ENCODE results near the gene DPP6. TPM values are rescaled to one million over a fixed set of nuclear protein-coding genes. Genes with fewer than 3 reads are reported as not detected.

Gene DPP6
- total and polyA plus RNA-seq, 9 of the 15 experiments (the other 6 are each of a cell fraction or from before 2014, with no cell fraction given), result not detected

GRCh38 chr7:154746571-154747360 is 694.6 kb downstream of the DPP6 start:
- FAIRE-seq, result no peak
- Histone ChIP-seq H3K4me1 (replicated peaks in 1 of 2; ENCODE audit: control insufficient read depth in 2 of 2, insufficient read depth in 2 of 2, low read length in 2 of 2) (no peaks in the 10 kb centered on the region), H2AFZ (ENCODE audit: low read depth, low read length) (no peak overlapping the region), H3K79me2 (ENCODE audit: control insufficient read depth, insufficient read depth, low read length) (no peaks in the 10 kb centered on the region), H3K4me3 (no peak overlapping the region), H3K4me2 (ENCODE audit: insufficient read depth, low read length) (no peak overlapping the region), H3K9me3 (replicated peaks; ENCODE audit: control insufficient read depth, insufficient read depth, low read depth, low read length) (no peaks in the 10 kb centered on the region), H3K9me1 (ENCODE audit: control insufficient read depth, insufficient read depth, low read length) (no peaks in the 10 kb centered on the region), H3K9ac (ENCODE audit: insufficient read depth in 1 of 2, low read depth in 2 of 2, low read length in 2 of 2) (no peak overlapping the region), H3K27ac (ENCODE audit: extremely low read depth, low read depth, low read length) (no peak overlapping the region), H4K20me1 (replicated peaks; ENCODE audit: control insufficient read depth, insufficient read depth, low read length) (peaks cover 11% of the 10 kb centered on the region; the same call in 1 of the 2 replicates), H3K27me3 (ENCODE audit: control insufficient read depth in 2 of 2, insufficient read depth in 2 of 2, low read length in 2 of 2) (peaks cover 43 to 70% of the 10 kb centered on the region in 2 experiments), H3K36me3 (ENCODE audit: control insufficient read depth, insufficient read depth, low read length) (no peaks in the 10 kb centered on the region)
- intact Hi-C loops (cut with micrococcal nuclease), result no loop called here
- ATAC-seq, result no peak
- no peak for DNase-seq (ENCODE audit: extremely low read depth in 1 of 4, low spot score in 3 of 4)
- WGBS (ENCODE audit: insufficient coverage, low coverage, missing lambda C conversion rate), result 0% methylated on average over 5 of the region's 5 CpGs
- TF ChIP-seq SRF (CRISPR knock-in tag; IDR thresholded peaks at IDR 0.05), result no peak
- no TSS peak for BruUV-seq (replicated peaks)
- ChIA-PET CTCF (ENCODE audit: low intra/inter-chr PET ratio) (no interaction called here), POLR2A (no interaction called here)
- in situ Hi-C loops (cut with MboI), result no loop called here

GRCh38 chr7:154748089-154748786 is 696.0 kb downstream of the DPP6 start:
- FAIRE-seq (no peak), DNase-seq (ENCODE audit: extremely low read depth in 1 of 4, low spot score in 3 of 4) (no peak), ATAC-seq (no peak)
- no peaks in the 10 kb centered on the region for H3K9me3 ChIP-seq (replicated peaks; ENCODE audit: control insufficient read depth, insufficient read depth, low read depth, low read length)
- no peaks in the 10 kb centered on the region for H3K4me1 ChIP-seq (replicated peaks in 1 of 2; ENCODE audit: control insufficient read depth in 2 of 2, insufficient read depth in 2 of 2, low read length in 2 of 2)
- ChIA-PET CTCF (ENCODE audit: low intra/inter-chr PET ratio) (no interaction called here), POLR2A (no interaction called here)
- no peaks in the 10 kb centered on the region for H3K36me3 ChIP-seq (ENCODE audit: control insufficient read depth, insufficient read depth, low read length)
- H3K9me1 ChIP-seq (ENCODE audit: control insufficient read depth, insufficient read depth, low read length), result no peaks in the 10 kb centered on the region
- BruUV-seq (replicated peaks), result no TSS peak
- no peaks in the 10 kb centered on the region for H3K79me2 ChIP-seq (ENCODE audit: control insufficient read depth, insufficient read depth, low read length)
- H3K4me2 ChIP-seq (ENCODE audit: insufficient read depth, low read length), result no peak overlapping the region
- in situ Hi-C loops (cut with MboI), result no loop called here
- WGBS (ENCODE audit: insufficient coverage, low coverage, missing lambda C conversion rate), result 3% methylated on average over 26 of the region's 26 CpGs
- H2AFZ ChIP-seq (ENCODE audit: low read depth, low read length), result no peak overlapping the region
- H3K4me3 ChIP-seq, result no peak overlapping the region
- peaks cover 15% of the 10 kb centered on the region; the same call in 1 of the 2 replicates for H4K20me1 ChIP-seq (replicated peaks; ENCODE audit: control insufficient read depth, insufficient read depth, low read length)
- no peak overlapping the region for H3K9ac ChIP-seq (ENCODE audit: insufficient read depth in 1 of 2, low read depth in 2 of 2, low read length in 2 of 2)
- intact Hi-C loops (cut with micrococcal nuclease), result no loop called here
- TF ChIP-seq VEZF1 (CRISPR knock-in tag; IDR thresholded peaks at IDR 0.05) (no peak), SMARCE1 (IDR thresholded peaks at IDR 0.05) (no peak), NFE2 (IDR thresholded peaks at IDR 0.05; ENCODE audit: low read depth) (no peak), FOXP1 (CRISPR knock-in tag; IDR thresholded peaks at IDR 0.05) (no peak), ZNF3 (CRISPR knock-in tag; IDR thresholded peaks at IDR 0.05) (no peak)
- no peak overlapping the region for H3K27ac ChIP-seq (ENCODE audit: extremely low read depth, low read depth, low read length)
- peaks cover 52 to 76% of the 10 kb centered on the region in 2 experiments for H3K27me3 ChIP-seq (ENCODE audit: control insufficient read depth in 2 of 2, insufficient read depth in 2 of 2, low read length in 2 of 2)
